Gastroesophageal sphincter (tissue), 4 donors: ENCODE data around the gene SEMA5B. TPM values are rescaled to one million over a fixed set of nuclear protein-coding genes. Genes with fewer than 3 reads are reported as not detected.

Source experiments
- ATAC-seq: fragments of 150-250 bp; one replicate; pipeline ENCODE4 v1.9.1; 2016; ENCODE audit warnings: mild to moderate bottlenecking, moderate library complexity
- H3K27ac ChIP-seq, 4 donors: fragments of 200-600 bp; sonication (generic) in 3 of 4; 1 replicate in 3 of 4; 2 replicates in 1 of 4; pipeline ENCODE4 v1.5.1; 2016 to 2019
- H3K27me3 ChIP-seq: fragments of 200-600 bp; sonication (generic); one replicate; pipeline ENCODE4 v1.5.1; 2019
- H3K36me3 ChIP-seq, 2 donors: fragments of 200-600 bp; sonication (generic); one replicate each; pipeline ENCODE4 v1.5.1; 2019; ENCODE audit warnings: control low read depth in 1 of 2
- H3K4me1 ChIP-seq, 3 donors: fragments of 200-600 bp; sonication (generic); 1 replicate in 2 of 3; 2 replicates in 1 of 3; pipeline ENCODE4 v1.5.1; 2016 to 2019; ENCODE audit warnings: control low read depth in 2 of 3
- H3K4me3 ChIP-seq, 2 donors: fragments of 200-600 bp; sonication (generic); one replicate each; pipeline ENCODE4 v1.5.1; 2019; ENCODE audit warnings: mild to moderate bottlenecking in 1 of 2, moderate library complexity in 1 of 2
- H3K9me3 ChIP-seq, 3 donors: fragments of 200-600 bp; sonication (generic); one replicate each; pipeline ENCODE4 v1.5.1; 2017 to 2019; ENCODE audit warnings: control low read depth in 2 of 3
- EP300 ChIP-seq: sonication (generic); formaldehyde crosslinking; IDR thresholded peaks from one replicate; pipeline ENCODE4 v1.6.1; 2017; ENCODE audit warnings: antibody characterized with exemption, mild to moderate bottlenecking
- POLR2A ChIP-seq, 2 donors: fragments of 450-650 bp; IDR thresholded peaks; one replicate each; pipeline ENCODE4 v1.6.1; 2017; ENCODE audit warnings: antibody characterized with exemption in 2 of 2, mild to moderate bottlenecking in 2 of 2, moderate library complexity in 1 of 2
- POLR2AphosphoS5 ChIP-seq: sonication (generic); formaldehyde crosslinking; IDR thresholded peaks from one replicate; pipeline ENCODE4 v1.6.1; 2017; ENCODE audit warnings: antibody characterized with exemption
- WGBS, 2 donors: methylation state at CpG; one replicate each; pipeline ENCODE4 v1.1.5; 2018; ENCODE audit warnings: low coverage in 1 of 2; 5-methylcytosine and 5-hydroxymethylcytosine counted together
- total RNA-seq, 4 donors: library from RNA; depleted of rRNA; stranded (reverse); fragments of >200 nt; gene quantifications; one replicate each; pipeline ENCODE4 v1.1.0, GENCODE V29; 2016
- TF ChIP-seq, protein P1 (sequence below), 4 experiments: fragments of 200-600 bp in 2 of 4; fragments of 450-650 bp in 2 of 4; sonication (generic) in 1 of 4; IDR thresholded peaks; one replicate each; pipeline ENCODE4 v1.5.1; 2017 to 2019; ENCODE audit warnings: antibody characterized with exemption in 4 of 4, mild to moderate bottlenecking in 2 of 4, moderate library complexity in 2 of 4

SEMA5B gene
- total RNA-seq, 4 donors from 2014 or later: 0.31 to 0.69 (median 0.32) TPM; not detected in 1

DNA sequence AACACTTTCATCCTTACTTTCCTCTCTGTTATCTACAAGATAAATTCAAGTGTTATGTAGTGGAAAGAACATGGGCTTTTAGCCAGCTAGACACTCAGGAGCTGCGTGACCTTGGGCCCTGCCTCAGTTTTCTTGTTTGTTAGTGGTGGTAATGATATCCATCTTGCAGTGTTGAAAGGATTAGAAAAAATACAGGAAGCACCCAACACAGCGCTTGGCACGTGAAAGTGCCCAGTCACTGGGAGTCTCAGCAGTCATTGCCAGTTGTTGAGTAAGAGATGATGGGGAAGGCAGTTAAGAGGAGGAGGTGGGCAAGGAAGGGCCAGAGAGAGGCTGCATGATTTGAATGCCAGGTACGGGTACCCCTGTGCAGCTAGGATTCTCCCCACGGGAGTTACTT is 44.6 kb upstream of the SEMA5B start:
- Histone ChIP-seq H3K9me3 (no peaks in the 10 kb centered on the region), H3K4me3 (no peak overlapping the region), H3K27me3 (no peaks in the 10 kb centered on the region), H3K27ac (peak overlapping the region in 3 of 4 donors; percentile 49 to 73 (median 62)), H3K4me1 (peaks cover 5 to 71% (median 27%) of the 10 kb centered on the region in 3 donors), H3K36me3 (no peaks in the 10 kb centered on the region)
- ATAC-seq: no peak
- WGBS, 2 donors: 64 to 68% methylated on average over 4 to 5 of the region's 5 CpGs
- TF ChIP-seq, protein P1, sequence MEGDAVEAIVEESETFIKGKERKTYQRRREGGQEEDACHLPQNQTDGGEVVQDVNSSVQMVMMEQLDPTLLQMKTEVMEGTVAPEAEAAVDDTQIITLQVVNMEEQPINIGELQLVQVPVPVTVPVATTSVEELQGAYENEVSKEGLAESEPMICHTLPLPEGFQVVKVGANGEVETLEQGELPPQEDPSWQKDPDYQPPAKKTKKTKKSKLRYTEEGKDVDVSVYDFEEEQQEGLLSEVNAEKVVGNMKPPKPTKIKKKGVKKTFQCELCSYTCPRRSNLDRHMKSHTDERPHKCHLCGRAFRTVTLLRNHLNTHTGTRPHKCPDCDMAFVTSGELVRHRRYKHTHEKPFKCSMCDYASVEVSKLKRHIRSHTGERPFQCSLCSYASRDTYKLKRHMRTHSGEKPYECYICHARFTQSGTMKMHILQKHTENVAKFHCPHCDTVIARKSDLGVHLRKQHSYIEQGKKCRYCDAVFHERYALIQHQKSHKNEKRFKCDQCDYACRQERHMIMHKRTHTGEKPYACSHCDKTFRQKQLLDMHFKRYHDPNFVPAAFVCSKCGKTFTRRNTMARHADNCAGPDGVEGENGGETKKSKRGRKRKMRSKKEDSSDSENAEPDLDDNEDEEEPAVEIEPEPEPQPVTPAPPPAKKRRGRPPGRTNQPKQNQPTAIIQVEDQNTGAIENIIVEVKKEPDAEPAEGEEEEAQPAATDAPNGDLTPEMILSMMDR (IDR thresholded peaks at IDR 0.05): no peak
- TF ChIP-seq POLR2A (IDR thresholded peaks at IDR 0.05): no peak
- TF ChIP-seq POLR2AphosphoS5: no peak
- no peak for TF ChIP-seq EP300

DNA sequence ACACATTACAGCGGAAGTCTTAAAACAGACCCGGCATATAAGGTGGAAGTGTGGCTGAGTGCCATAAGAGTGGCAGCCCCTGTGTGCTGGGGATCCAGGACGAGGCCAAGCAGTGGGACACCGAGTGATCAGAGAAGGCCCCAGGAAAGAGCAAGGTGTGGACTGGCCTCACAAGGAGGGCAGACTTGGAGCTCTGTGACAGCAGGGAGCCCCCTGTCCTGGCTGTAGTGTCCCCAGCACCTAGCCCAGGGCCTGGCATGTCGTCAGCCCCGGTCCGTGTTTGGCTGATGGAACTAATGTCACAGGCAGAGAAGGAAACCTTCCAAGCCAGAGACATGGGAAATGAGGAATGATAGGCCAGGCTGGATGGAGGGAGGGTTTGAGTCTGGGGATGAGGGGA is 44.0 kb upstream of the SEMA5B start:
- Histone ChIP-seq H3K4me1 (peaks cover 2 to 68% (median 22%) of the 10 kb centered on the region in 3 donors), H3K27ac (peak overlapping the region; percentile 32 to 73 (median 56)), H3K4me3 (no peak overlapping the region), H3K36me3 (no peaks in the 10 kb centered on the region), H3K27me3 (no peaks in the 10 kb centered on the region), H3K9me3 (no peaks in the 10 kb centered on the region)
- 60 to 67% methylated on average over 1 to 5 of the region's 7 CpGs for WGBS, 2 donors
- no peak for ATAC-seq
- TF ChIP-seq POLR2AphosphoS5 (no peak), POLR2A (IDR thresholded peaks at IDR 0.05) (no peak)
- TF ChIP-seq, protein P1 (IDR thresholded peaks at IDR 0.05): no peak

DNA sequence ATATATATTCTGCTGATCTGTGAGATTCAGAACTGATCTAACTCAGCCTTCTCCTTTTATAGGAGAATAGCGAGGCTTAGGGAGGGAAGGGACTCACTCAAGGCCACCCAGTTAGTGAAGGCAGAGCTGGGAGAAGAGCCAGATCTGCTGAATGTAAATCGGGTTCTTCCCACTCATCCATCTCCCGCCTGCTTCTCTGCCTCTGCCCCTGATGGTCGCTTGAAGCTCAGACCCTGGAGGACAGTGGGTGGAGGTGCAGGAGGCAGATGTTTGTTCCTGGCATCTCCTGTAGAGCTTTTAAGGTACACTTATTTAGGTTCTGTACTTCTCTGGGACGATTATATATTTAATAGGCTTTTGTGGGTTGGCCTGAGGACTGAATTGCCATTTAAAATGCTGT is 43.6 kb upstream of the SEMA5B start:
- peaks cover 2 to 68% (median 22%) of the 10 kb centered on the region in 3 donors for H3K4me1 ChIP-seq
- peak overlapping the region; percentile 32 to 73 (median 56) for H3K27ac ChIP-seq
- H3K27me3 ChIP-seq: no peaks in the 10 kb centered on the region
- 24 to 34% methylated on average over 5 of the region's 5 CpGs for WGBS, 2 donors
- H3K4me3 ChIP-seq: no peak overlapping the region
- H3K9me3 ChIP-seq: no peaks in the 10 kb centered on the region
- TF ChIP-seq, protein P1 (IDR thresholded peaks at IDR 0.05): peak in 3 of 4 experiments; percentile 10 to 39 (median 34)
- no peak for TF ChIP-seq POLR2AphosphoS5
- ATAC-seq: no peak
- H3K36me3 ChIP-seq: no peaks in the 10 kb centered on the region

DNA sequence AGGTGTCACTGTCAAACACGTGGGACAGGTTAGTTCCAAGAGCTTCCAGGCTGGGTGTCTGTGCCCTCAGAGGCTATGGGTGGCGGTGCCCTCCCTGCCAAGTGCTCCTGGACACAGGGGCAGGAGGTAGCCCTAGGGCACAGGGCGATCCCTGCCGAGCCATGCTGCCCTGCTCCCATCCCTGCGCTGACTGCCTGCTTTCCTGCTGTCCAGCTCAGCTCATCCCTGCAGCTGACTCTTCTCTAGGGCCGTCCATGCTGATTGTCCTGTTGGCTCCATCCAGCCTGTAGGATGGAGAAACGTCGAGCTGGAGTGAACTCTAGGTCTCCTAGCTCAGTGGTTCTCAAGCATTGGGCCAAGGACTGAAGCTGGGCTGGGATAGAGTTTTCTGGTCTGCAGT is 42.9 kb upstream of the SEMA5B start:
- TF ChIP-seq, protein P1 (IDR thresholded peaks at IDR 0.05): no peak
- no peak for TF ChIP-seq EP300
- no peak for TF ChIP-seq POLR2AphosphoS5
- TF ChIP-seq POLR2A (IDR thresholded peaks at IDR 0.05): no peak
- no peaks in the 10 kb centered on the region for H3K36me3 ChIP-seq
- 58 to 81% methylated on average over 2 to 3 of the region's 8 CpGs for WGBS, 2 donors
- no peaks in the 10 kb centered on the region for H3K9me3 ChIP-seq
- H3K27ac ChIP-seq: peak overlapping the region in 2 of 4 donors; percentile 25 to 73
- ATAC-seq: no peak
- H3K4me1 ChIP-seq: peaks cover 2 to 62% (median 22%) of the 10 kb centered on the region in 3 donors
- H3K4me3 ChIP-seq: no peak overlapping the region
- H3K27me3 ChIP-seq: no peaks in the 10 kb centered on the region

DNA sequence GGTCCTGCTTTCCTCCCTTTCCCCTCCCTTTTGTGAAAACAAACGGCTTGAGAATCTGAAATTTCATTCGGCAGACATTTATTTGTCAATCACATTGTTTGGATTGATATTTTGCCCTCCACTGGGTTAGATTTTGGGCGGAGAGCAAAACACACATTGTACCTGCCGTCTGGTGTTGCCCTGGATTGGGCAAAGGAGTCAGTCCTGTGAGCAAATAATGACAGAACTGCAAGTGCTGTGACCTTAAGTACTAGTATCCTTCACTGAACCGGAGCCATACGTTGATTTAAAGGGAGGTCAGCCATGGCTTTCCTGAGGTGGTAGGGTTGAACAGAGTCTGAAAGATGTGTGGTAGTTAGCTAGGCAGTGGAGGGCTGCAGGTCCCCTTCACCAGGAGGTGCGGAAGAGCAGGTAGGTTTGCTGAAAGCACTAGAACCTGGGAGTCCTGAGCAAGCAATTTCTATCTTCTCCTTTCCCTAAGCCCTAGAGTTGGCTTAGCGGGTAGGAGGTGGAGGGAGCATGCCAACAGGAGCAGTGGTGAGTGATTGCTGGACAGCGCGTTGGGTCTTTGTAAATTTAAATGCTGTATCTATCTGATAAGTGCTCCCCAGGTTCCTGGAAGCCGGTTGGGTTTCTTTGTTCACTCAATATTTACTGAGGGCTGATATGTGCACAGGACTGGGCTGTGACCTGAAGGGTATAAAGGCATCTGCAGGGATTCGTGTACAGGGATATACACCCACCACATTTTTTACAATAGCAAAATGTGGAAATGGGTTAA is 41.2 kb upstream of the SEMA5B start:
- Histone ChIP-seq H3K4me3 (peak overlapping the region in 1 of 2 donors; percentile 88), H3K4me1 (peaks cover 2 to 62% (median 22%) of the 10 kb centered on the region in 3 donors), H3K27me3 (no peaks in the 10 kb centered on the region), H3K9me3 (no peaks in the 10 kb centered on the region), H3K36me3 (no peaks in the 10 kb centered on the region), H3K27ac (peak overlapping the region in 1 of 4 donors; percentile 80)
- WGBS, 2 donors: 79 to 86% methylated on average over 8 to 9 of the region's 12 CpGs
- no peak for ATAC-seq
- TF ChIP-seq POLR2A (IDR thresholded peaks at IDR 0.05) (no peak), EP300 (no peak), POLR2AphosphoS5 (no peak)
- TF ChIP-seq, protein P1 (IDR thresholded peaks at IDR 0.05): no peak
